ENCODE results near the gene SERPINB10. TPM values are rescaled to one million over a fixed set of nuclear protein-coding genes. Genes with fewer than 3 reads are reported as not detected.

The SERPINB10 gene
- total RNA-seq, 1 experiment from 2014 or later: 1.5 TPM

DNA sequence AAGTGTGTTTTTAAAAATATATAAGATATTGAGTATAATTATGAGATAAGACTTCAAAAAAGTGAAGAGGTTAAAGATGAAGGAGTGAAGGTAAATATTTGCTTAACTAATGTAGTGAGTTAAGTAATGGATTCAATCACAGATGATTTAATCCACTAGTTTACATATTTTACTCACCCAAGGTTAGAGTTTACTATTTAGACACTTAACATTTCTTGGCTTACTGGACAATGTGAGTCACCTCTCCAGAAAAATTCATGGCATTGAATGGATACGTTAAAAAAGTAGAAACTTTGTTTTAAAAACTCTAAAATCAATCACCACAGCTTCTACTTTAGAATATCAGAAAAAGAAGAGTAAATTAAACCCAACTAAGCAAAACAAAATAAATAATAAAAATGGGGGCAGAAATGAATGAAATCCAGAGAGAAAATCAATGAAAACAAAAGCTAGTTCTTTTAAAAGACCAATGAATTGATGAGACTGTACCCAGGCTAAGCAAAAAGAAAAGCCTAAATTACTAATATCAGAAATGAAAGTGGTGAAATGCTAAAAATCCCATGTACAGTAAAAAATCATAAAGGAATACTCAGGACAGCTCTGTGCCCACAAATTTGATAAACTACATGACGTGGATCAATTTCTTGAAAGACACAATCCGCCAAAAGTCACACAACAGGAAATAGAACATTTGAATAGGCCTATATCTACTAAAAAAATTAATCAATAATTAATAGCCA, 39.5 kb downstream of the SERPINB10 start:
- DNase-seq (ENCODE audit: low read depth): no peak

DNA sequence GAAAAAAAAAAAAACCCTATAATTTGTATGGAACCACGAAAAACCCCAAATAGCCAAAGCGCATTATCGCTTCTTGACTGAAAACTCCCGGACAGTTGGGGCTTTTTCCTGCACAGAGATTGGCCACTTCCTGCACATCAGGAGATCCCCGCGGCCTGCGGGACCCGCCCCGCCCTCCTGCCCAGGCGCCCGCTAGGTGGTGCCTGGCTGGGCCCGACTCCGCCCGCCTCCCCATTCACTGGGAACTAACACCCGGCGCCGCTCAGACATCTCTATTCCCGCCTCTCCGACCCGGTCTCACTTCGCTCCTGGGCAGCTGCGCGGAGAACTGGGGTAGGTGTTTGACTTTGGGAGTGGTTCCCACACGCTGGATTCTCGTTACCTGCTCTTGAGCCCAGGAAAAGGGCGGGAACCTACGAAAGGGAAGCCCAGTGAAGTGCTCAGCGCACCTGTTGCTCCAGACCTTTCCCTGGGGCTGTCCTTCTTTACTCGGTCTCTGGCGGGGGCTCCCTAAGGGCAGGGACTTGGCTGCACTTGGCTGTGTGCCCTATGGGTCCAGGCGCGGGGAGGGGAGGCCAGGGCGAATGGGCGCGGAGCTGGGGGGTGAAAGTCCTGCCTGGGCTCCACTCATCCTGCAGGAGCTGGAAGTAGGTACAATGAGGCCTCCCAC, 41.4 kb downstream of the SERPINB10 start, which contains the start of gene HMSD:
Gene HMSD (plus strand): TSS at position 234 of the 670 bp plus-strand sequence. CDS start 4,155 bp downstream, outside the sequence.
- peak; percentile 70 for DNase-seq (ENCODE audit: low read depth)

DNA sequence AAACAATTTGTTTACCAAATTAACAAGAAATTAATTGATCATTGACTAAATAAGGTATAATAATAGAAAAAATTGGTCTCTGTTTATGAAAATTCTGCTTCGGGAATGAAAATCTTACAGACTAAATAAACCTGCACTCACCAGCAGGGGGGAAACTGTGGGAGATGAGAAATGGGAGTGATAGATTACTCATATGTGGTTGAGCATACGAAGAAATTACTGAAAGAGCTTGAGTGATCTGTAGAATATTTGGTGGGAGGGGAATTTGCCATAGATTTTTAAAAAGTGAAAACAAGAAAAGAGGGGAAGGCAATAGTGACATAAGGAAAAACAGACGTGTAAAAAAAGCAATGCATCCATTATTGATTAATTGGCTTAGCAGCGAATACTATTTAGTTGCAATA, 43.5 kb downstream of the SERPINB10 start:
- DNase-seq (ENCODE audit: low read depth): peak; percentile 14

DNA sequence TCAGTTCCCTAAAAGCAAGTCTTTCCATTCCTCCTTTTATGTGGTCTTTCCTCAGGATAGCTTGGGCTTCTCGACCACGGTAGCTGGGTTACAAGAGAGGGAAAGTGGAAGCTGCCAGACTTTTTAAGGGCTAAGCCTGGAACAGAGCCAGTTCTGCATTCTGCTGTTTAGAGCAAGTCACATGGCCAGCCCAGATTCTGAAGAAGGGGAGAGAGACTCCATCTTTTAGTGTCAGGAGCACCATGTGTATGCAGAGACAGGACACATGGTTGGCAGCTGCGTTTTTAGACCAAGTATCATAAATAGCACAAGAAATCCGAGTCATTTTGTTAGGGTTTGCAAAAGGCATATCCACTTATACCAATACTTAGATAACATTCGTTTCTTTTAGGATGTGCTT, 46.1 kb downstream of the SERPINB10 start:
- no peak for DNase-seq (ENCODE audit: low read depth)

DNA sequence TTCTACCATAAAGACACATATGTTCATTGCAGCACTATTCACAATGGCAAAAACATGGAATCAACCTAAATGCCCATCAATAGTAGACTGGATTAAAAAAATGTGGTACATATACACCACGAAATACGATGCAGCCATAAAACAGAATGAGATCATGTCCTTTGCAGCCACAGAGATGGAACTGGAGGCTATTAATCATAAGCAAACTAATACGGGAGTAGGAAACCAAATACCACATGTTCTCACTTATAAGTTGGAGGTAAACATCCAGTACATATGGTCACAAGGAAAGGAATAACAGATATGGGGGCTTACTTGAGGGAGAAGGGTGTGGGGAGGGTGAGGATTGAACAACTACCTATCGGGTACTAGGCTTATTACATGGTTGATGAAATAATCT, 49.0 kb downstream of the SERPINB10 start:
- DNase-seq (ENCODE audit: low read depth): no peak

DNA sequence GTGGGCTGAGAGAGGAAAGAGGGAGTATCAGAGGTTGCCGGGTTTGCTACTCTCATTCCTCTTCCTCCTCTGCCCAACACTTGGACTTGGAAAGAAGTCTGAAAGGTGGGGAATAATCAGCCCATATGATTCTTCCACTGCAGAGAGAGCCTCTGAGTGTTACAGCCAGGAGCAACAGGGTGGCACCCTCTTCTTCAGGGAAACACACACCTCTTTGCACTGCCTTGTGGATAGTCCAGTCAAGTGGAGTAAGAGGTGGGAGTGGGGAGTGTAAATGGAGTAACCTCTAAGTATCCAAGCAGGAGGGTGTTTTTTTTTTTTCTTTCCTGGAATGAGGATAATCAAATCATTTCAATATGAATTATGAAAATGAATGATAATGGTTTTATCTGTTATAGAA, 53.1 kb downstream of the SERPINB10 start:
- no peak for DNase-seq (ENCODE audit: low read depth)

DNA sequence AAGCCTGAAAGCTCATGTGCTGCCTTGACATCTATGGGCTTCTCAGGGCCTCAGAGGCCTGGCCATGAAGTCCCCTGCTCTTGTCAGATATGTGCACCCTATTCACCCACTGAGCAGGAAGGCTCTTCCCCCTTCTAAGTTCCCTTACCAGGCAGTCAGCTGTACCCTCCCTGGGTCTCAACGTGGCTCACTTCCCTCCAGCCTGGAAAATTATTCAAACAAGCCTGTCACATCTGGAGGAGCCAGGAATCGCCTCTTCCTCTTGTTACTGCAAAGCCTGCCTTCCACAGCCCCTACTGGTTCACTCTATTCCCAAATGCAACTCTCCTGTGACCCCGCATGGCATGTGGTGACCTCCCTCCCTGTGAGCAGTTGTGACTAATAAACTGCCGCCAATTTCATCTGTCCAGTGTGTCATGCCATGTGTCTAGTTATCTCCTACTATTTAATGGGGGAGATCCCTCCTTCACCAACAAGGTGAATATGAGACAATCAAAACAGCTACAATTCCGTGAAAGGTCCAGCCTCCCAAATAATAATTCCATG, 53.8 kb downstream of the SERPINB10 start:
- no peak for DNase-seq (ENCODE audit: low read depth)

DNA sequence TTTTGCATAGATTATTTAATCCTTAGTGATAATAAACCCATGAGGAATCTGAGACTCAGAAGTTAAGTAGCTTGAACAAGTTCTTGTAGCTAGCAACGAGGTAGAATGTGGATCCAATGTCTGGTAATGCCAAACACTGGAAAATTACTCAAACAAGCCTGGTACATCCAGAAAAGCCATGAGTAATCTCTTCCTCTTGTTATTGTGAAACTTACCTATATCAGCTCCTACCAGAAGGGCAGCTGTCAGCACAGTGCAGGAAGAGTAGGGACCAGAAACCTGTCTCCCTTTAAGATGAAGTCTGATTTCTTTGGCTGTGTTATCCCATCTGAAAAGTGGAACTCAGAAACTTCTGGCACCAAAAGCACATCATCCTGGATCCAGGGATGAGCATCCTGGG, 54.4 kb downstream of the SERPINB10 start:
- no peak for DNase-seq (ENCODE audit: low read depth)

DNA sequence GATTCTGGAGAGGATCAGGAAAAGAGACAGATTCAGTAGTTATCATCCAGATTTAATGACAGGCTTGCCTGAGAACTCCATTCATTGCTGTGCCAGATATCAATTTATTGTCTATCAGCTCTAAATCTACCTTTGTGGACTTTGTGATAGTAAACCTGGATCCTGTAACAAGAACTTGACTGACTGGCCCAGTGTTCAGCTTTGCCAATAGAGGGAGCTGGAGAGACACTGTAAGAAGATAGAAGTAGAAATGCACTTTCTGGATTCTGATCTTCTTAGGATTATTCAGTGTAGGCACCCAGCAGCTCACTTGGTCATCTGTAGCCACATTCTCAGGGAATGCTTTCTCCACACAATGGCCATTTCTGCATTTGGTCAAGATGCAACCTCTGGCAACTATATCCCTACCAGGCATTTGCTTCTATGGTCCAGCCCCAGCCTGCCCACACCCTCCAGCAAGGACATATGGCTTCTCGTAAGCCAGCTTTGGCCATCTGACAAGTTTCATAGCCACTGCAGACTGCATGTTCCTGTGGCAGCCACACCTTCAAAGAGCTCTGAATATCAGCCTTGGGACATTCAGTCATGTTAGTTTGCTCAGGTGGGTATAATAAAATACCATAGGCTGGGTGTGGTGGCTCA, 56.0 kb downstream of the SERPINB10 start:
- DNase-seq (ENCODE audit: low read depth): peak; percentile 44

DNA sequence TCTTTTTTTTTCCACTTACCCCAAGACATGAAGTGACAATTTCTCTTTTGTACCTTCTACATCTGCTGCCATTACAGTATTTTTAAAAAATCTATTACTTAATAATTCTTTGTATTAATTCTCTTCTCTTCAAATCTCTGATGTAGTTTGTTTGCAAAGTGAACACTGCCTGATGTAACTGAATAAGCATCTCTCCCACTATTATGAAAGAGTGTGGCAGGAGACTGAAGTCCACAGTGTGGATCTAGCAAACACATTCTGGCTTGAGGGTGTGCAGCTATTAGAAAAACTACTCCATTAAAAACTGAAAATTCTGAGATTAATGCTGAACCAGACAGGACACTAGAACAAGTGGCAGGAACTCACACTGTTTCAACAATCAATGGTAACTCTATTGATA, 57.1 kb downstream of the SERPINB10 start:
- no peak for DNase-seq (ENCODE audit: low read depth)

DNA sequence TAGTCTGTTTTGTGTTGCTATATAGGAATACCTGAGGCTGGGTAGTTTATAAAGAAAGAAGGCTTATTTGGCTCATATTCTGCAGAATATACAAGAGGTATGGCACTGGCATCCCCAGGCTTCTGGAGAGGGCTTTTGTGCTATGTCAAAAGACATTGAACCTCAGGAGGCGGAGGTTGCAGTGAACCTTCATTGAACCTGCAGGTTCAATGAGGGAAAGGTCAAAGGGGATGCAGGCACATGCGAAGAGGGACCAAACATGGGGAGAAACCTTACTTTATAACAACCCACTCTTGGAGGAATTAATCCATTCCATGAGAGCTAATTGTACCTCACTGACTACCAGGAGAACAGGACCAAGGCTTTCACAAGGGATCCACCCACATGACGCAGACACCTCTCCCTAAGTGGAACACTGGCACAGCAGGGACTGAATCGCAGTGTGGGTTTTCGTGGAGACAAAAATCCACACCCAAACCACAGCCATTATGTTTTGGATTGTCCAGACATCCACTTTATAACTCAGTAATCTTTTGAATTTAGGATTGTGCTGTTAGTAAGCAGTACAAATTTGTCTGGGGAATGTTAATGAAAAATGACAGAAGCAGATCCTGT, 58.1 kb downstream of the SERPINB10 start:
- DNase-seq (ENCODE audit: low read depth): no peak

DNA sequence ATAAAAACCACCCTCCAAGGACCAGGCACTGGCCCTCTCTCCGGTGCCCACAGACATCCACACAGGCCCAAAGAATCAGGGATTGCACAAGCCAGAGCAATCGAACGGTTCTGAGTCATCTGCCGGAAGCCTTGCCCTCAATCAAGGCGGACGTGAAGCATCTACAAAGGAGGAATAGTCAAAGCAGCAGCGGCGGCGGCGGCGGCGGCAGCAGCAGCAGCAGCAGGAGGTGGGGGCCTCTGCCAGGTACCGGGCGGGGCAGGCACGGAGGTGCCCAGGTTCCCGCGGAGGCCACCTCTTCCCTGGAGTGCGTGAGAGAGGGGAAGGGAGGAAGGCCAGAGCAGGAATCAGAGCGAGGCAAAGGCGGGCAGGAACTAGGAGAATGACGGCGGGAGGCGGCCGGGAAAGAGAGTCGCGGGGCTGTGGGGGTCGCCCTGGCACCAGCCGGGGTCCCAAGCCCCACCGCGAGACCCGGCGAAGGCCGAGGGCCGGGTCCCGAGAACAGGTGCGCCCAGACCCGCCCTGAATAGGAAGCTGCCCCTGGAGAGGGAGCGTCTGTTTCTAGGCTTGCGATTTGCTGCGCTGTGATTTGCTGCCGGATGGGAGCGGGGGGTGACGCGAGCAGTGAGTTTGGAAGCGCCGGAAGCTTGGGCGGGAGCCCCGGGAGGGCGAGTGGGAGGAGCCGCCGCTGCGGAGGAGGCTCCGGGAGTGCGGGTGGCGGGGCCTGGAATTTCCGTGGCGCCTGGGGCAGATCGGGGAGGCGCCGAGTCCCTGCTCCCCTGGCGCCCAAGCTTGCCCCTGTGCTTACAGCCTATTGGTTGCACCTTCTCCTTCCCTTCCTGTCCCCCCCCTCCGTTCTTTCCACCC, 62.4 kb downstream of the SERPINB10 start, which contains the start of gene SERPINB8:
Gene SERPINB8 (plus strand): TSS at position 140 of the 867 bp plus-strand sequence. CDS start 8,228 bp downstream, outside the sequence.
- peak; percentile 96 for DNase-seq (ENCODE audit: low read depth)

DNA sequence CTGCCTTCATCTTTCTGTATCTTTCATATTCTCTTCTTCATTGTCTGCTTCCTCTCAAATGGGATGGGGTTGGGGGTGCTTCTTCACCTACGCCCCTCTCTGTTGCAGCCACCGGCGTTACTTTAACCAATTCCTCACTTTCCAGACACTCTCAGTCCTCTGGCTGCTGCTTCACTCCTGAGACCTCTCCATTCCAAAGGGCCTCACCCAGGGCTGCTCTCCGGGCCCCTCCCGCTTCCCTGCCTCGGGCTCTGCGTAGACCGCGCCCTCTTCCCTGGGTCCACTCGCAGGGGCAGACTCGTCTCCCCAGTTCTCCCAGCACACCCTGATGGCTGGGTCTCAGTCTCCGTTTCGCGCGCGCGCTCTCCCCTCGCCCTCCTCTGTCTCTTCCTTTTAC, 63.0 kb downstream of the SERPINB10 start:
- DNase-seq (ENCODE audit: low read depth): peak; percentile 58

DNA sequence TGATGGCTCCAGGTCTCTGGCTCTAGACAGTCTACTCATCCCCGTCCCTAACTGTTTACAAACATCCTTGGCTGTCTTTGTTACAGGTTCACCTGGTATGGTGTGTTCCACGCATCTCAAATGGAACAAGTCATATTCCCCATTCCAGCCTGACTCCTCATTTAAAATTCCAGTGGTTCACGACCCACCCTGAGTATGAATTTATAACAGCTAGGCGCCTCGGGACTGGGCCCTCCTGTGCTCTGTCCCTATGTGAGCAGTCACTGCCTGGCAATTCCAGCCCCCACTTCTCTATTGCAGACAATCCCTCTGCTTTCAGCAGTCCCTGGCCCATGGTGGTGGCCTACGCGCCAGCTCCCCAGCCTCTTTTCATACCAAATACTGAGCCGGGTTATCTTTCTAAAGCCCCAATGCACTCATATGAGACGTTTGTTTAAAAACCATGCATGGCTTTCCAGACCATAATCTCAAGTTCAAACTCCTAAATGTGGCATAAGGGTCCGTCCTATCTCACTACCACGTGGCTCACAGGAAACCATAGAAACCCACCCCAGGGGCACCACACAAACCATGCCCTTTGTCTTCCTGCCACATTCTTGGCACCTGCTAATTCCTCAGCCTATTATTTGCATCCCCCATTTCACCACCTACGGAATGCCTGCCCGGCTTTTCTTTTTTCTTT, 63.7 kb downstream of the SERPINB10 start:
- peak; percentile 11 for DNase-seq (ENCODE audit: low read depth)

DNA sequence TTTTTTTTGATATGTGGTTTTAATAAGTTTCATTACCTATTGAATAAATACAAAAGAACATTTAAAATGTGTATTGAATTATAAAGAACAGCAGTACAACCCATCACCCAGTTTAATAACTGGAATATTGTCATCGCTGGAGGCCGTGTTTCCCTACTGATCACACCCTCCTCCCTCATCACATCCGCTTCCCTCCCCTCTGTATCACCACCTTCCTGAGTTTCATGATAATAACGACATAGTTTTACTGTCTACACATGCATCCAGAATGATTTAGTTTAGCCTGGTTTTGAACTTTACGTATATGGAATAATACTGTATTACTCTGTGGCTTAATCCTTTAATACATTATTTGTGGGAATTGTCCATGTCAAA, 64.2 kb downstream of the SERPINB10 start:
- no peak for DNase-seq (ENCODE audit: low read depth)

DNA sequence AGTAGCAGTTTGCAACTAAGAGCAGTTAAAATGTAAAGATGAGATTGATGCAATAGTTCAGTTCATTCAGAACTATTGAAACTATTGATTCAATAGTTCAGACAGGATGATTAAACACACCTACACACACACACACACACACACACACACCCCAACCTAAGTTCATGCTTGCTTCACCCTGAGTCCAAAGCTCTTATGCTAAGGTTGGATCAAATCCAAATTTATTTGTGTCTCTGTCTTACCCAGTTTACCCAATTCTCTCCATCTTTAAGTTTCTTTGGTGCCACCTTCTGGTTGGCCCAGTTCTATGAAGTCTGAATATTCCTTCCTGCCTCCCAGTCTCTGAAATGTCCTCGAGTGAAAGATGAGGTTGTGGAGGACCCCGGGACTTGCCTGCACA, 67.2 kb downstream of the SERPINB10 start:
- DNase-seq (ENCODE audit: low read depth): peak; percentile 4

DNA sequence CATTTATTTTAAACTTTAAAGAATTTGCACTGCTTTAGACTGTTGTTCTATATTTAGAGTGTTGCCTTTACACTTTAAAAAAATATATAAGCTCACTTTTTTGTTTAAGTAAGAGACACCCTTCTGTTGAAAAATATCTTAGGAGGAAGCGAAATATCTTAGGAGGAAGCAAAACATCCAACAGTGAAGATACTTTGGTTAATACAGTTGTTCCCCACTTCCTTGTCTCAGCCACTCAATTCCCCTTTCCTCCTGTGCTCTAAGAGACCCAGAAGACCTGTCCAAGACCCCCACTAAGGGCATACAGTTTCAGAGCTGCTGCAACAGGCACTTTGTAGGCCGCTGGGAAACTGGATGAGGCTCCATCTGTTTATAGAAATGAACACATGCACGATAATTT, 67.9 kb downstream of the SERPINB10 start:
- DNase-seq (ENCODE audit: low read depth): no peak

DNA sequence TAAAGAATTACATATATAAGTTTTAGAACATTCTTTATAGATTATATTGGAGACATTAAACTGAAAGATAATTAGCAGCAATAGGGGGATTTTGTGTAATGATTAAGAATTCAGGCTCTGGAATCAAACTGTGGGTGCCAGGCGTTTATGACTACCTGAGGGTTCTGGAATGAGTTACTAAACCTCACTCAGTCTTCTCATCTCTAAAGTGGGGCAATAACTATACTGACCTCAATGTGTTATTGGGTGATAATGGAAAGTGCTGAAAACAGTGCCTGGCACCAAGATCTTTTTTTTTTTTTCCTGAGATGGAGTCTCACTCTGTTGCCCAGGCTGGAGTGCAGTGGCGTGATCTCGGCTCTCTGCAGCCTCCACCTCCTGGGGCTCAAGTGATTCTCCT, 69.3 kb downstream of the SERPINB10 start:
- DNase-seq (ENCODE audit: low read depth): no peak

DNA sequence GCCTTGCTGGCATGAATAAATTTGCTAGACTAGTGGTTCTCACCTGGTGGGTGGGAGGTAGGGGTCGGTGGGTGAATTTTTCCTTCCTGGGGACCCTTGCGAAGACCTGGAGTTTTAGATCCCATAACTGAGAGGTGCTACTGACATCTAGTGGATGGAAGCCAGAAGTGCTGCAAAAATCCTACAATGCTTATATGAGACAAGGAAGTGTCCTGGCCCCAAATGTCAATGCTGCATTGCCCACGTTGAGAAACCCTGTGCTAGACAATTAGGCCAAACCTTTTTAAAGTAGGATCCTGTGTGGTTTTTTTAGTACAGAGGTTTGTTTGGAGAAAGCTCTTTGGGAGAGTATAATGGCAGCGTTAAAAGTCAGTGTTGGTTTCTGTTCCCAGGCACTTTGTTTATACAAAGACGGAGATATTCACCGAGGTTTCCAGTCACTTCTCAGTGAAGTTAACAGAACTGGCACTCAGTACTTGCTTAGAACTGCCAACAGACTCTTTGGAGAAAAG, 71.7 kb downstream of the SERPINB10 start:
- peak; percentile 38 for DNase-seq (ENCODE audit: low read depth)

DNA sequence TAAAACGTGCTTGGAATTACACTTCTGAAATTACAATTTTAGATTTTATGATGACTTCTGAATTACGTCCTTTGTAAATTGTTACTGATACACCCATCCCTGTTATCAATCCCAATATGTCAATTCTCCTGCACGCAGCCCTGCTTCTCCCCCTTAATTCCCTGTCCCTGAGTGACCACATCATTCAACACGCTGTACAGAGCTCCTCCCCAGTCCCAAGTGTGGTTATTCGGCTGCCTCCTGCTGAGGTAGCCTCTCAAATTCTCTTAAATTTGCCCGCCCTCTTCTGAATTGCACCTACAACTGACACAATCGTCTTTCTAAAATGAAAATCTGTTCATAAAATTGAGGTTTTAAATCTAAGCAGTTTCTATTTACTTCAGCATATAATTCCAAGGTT, 72.3 kb downstream of the SERPINB10 start:
- no peak for DNase-seq (ENCODE audit: low read depth)

Data from Daoy (cell line).